ENCODE measurements around the gene FUZ. TPM values are rescaled to one million over a fixed set of nuclear protein-coding genes. Genes with fewer than 3 reads are reported as not detected.

FUZ gene
- total RNA-seq, 1 experiment from 2014 or later: 10.9 TPM

DNA sequence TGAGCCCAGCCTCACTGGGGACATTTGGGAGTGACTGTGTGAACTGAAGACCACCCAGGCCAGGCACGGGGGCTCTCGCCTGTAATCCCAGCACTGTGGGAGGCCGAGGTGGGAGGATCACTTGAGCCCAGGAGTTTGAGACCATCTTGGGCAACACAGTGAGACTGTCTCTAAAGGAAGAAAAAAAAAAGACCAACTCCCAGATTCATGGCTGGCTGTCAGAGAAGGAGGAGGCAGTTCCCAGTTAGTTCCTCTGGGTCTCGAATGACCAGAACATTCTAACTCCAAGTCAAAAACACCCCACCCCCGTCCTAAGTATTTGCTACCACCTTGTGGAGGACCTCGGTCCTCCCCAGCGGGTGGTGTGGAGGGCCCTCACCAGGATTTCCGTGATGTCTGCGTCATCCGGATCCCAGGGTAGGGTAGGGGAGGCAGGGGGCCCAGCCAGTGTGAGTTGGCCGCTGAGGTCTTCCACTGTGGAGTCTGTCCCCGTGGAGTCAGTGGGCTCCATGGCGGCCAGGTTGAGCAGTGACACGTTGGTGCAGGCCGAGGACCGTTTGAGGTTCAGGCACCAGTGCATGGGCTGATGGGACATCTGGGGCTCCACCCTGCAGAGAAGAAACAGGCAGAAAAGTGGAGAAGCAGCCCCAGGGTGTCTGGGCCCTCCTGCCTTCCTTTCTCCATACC, 51.3 kb downstream of the FUZ start:
- CTCF ChIA-PET: no interaction called here

DNA sequence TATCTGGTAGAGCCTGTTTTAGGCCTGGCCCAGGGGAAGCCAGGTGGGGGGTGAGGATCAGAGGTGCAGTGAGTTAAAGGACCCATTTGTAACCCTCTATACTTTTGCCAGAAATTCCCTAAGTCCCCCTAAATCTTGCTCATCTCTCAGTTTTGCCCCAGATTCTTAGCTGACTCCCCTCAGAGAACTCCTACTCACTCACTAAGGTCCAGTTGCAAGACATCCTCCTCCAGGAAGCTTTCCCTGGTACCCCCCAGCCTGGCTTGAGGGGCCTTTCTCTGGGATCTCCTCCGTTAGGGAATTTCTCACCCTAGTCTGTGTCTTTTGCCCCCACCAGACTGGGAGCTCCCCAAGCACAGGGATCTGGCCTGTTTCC, 51.9 kb downstream of the FUZ start:
- Histone ChIP-seq H3K9me2 (replicated peaks; ENCODE audit: low read length) (no peaks in the 10 kb centered on the region), H3K79me2 (ENCODE audit: low read length) (no peaks in the 10 kb centered on the region), H3K36me3 (ENCODE audit: low read depth, low read length) (no peaks in the 10 kb centered on the region), H2AFZ (ENCODE audit: low read length) (no peak overlapping the region; the same call in 1 of the 2 replicates), H3K9ac (ENCODE audit: low read length) (no peak overlapping the region), H3K4me3 (ENCODE audit: low read length) (no peak overlapping the region), H3K4me1 (ENCODE audit: insufficient read depth, low read length) (peaks cover 11% of the 10 kb centered on the region), H3K4me2 (ENCODE audit: low read length) (no peak overlapping the region), H4K20me1 (ENCODE audit: low read length) (no peaks in the 10 kb centered on the region), H3K27me3 (ENCODE audit: low read length) (no peaks in the 10 kb centered on the region), H3K9me3 (ENCODE audit: low read length) (no peaks in the 10 kb centered on the region), H3K27ac (ENCODE audit: low read length) (no peak overlapping the region), H3F3A (ENCODE audit: low read length, unreplicated experiment) (peaks cover 6% of the 10 kb centered on the region)
- TF ChIP-seq EZH2phosphoT487 (IDR thresholded peaks at IDR 0.05; ENCODE audit: borderline replicate concordance, low read length) (no peak), EZH2 (IDR thresholded peaks at IDR 0.05; ENCODE audit: low read length, unreplicated experiment) (no peak)
- TF ChIP-seq, protein P1, sequence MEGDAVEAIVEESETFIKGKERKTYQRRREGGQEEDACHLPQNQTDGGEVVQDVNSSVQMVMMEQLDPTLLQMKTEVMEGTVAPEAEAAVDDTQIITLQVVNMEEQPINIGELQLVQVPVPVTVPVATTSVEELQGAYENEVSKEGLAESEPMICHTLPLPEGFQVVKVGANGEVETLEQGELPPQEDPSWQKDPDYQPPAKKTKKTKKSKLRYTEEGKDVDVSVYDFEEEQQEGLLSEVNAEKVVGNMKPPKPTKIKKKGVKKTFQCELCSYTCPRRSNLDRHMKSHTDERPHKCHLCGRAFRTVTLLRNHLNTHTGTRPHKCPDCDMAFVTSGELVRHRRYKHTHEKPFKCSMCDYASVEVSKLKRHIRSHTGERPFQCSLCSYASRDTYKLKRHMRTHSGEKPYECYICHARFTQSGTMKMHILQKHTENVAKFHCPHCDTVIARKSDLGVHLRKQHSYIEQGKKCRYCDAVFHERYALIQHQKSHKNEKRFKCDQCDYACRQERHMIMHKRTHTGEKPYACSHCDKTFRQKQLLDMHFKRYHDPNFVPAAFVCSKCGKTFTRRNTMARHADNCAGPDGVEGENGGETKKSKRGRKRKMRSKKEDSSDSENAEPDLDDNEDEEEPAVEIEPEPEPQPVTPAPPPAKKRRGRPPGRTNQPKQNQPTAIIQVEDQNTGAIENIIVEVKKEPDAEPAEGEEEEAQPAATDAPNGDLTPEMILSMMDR (conservative IDR thresholded peaks at IDR 0.05; ENCODE audit: low read depth, low read length): no peak
- intact Hi-C loops (cut with micrococcal nuclease): no loop called here
- CTCF ChIA-PET: no interaction called here
- no peak for ATAC-seq
- no TSS peak for BruUV-seq (replicated peaks)
- POLR2A ChIA-PET (ENCODE audit: unreplicated experiment): no interaction called here
- DNase-seq: no peak

More for the DNA sequence above, 51.3 kb downstream of the FUZ start:
- DNase-seq (peak; percentile 31), ATAC-seq (no peak)
- no peaks in the 10 kb centered on the region for H4K20me1 ChIP-seq (ENCODE audit: low read length)
- intact Hi-C loops (cut with micrococcal nuclease): no loop called here
- H3F3A ChIP-seq (ENCODE audit: low read length, unreplicated experiment): peaks cover 3% of the 10 kb centered on the region
- H3K4me2 ChIP-seq (ENCODE audit: low read length): no peak overlapping the region
- no peak overlapping the region for H3K27ac ChIP-seq (ENCODE audit: low read length)
- POLR2A ChIA-PET (ENCODE audit: unreplicated experiment): no interaction called here
- H3K9me2 ChIP-seq (replicated peaks; ENCODE audit: low read length): no peaks in the 10 kb centered on the region
- TF ChIP-seq EZH2 (IDR thresholded peaks at IDR 0.05; ENCODE audit: low read length, unreplicated experiment) (no peak), EZH2phosphoT487 (IDR thresholded peaks at IDR 0.05; ENCODE audit: borderline replicate concordance, low read length) (no peak)
- TF ChIP-seq, protein P1 (conservative IDR thresholded peaks at IDR 0.05; ENCODE audit: low read depth, low read length): peak; percentile 46
- no peaks in the 10 kb centered on the region for H3K79me2 ChIP-seq (ENCODE audit: low read length)
- no peak overlapping the region for H3K4me3 ChIP-seq (ENCODE audit: low read length)
- H2AFZ ChIP-seq (ENCODE audit: low read length): no peak overlapping the region; the same call in 1 of the 2 replicates
- H3K9me3 ChIP-seq (ENCODE audit: low read length): no peaks in the 10 kb centered on the region
- no peaks in the 10 kb centered on the region for H3K27me3 ChIP-seq (ENCODE audit: low read length)
- H3K4me1 ChIP-seq (ENCODE audit: insufficient read depth, low read length): peaks cover 11% of the 10 kb centered on the region
- no TSS peak for BruUV-seq (replicated peaks)
- H3K9ac ChIP-seq (ENCODE audit: low read length): no peak overlapping the region
- H3K36me3 ChIP-seq (ENCODE audit: low read depth, low read length): no peaks in the 10 kb centered on the region

DNA sequence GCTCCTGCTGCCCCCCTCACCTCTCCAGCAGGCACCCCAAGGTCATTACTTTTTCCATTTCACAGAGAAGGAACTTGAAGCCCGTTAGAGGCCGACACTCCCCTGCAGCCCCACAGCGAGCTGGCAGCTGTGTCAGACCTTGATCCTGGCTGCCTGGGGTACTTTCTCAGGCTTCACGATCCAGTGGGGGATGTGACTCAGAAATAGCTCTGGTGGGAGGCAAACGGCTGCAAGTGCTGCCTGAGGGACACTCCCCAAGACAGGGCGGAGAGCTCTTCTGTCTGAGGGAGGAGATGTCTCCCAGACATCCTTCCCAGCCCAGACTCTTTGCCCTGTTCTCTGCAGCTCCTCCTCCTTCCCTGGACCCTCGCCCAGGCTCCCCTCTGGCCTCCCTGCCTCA, 54.8 kb downstream of the FUZ start:
- Histone ChIP-seq H3K9me3 (ENCODE audit: low read length) (no peaks in the 10 kb centered on the region), H3F3A (ENCODE audit: low read length, unreplicated experiment) (peaks cover 4% of the 10 kb centered on the region), H3K27me3 (ENCODE audit: low read length) (no peaks in the 10 kb centered on the region), H3K27ac (ENCODE audit: low read length) (no peak overlapping the region), H3K9me2 (replicated peaks; ENCODE audit: low read length) (no peaks in the 10 kb centered on the region), H3K79me2 (ENCODE audit: low read length) (no peaks in the 10 kb centered on the region), H3K36me3 (ENCODE audit: low read depth, low read length) (no peaks in the 10 kb centered on the region), H3K9ac (ENCODE audit: low read length) (no peak overlapping the region), H3K4me1 (ENCODE audit: insufficient read depth, low read length) (no peaks in the 10 kb centered on the region), H3K4me3 (ENCODE audit: low read length) (no peak overlapping the region), H3K4me2 (ENCODE audit: low read length) (peak overlapping the region; percentile 4; the same call in 1 of the 2 replicates), H2AFZ (ENCODE audit: low read length) (peak overlapping the region; percentile 37; the same call in 1 of the 2 replicates), H4K20me1 (ENCODE audit: low read length) (no peaks in the 10 kb centered on the region)
- intact Hi-C loops (cut with micrococcal nuclease): no loop called here
- TF ChIP-seq EZH2 (IDR thresholded peaks at IDR 0.05; ENCODE audit: low read length, unreplicated experiment) (no peak), EZH2phosphoT487 (IDR thresholded peaks at IDR 0.05; ENCODE audit: borderline replicate concordance, low read length) (no peak)
- TF ChIP-seq, protein P1 (conservative IDR thresholded peaks at IDR 0.05; ENCODE audit: low read depth, low read length): no peak
- no TSS peak for BruUV-seq (replicated peaks)
- POLR2A ChIA-PET (ENCODE audit: unreplicated experiment): interaction anchor here (0.6 kb wide), 1 partner anchor 91 kb away, joined by 3 read pairs; no protein-coding TSS in a partner anchor
- peak; percentile 42 for DNase-seq
- peak; percentile 60 for ATAC-seq
- CTCF ChIA-PET: interaction anchor here (0.8 kb wide), 1 partner anchor 79 kb away, joined by 3 read pairs; no protein-coding TSS in a partner anchor

Data from PC-3 (cell line).